GM12878 (cell line): Measurements from ENCODE around the gene IL10. TPM values are rescaled to one million over a fixed set of nuclear protein-coding genes. Genes with fewer than 3 reads are reported as not detected.

Experiments used
- ATAC-seq: fragments of 200-7000 bp; cut with Tn5 transposase; 3 replicates; pipeline ENCODE4 v1.9.1; 2020; ENCODE audit warnings: mild to moderate bottlenecking, moderate library complexity
- BruUV-seq: library from RNA; stranded (reverse); fragments of 400-500 nt; replicated peaks from 2 replicates; lab custom pipeline; 2021; lab: Mats Ljungman, UMichigan
- CTCF ChIA-PET: fragments of 300-600 bp; sonication (Branson Sonifier 250); formaldehyde crosslinking; extraction: SDS; loops from one replicate; lab custom pipeline; 2021; ENCODE audit warnings: inconsistent platforms; lab: Yijun Ruan, JAX
- POLR2A ChIA-PET: fragments of 350-600 bp; formaldehyde crosslinking; extraction: SDS; loops from one replicate; lab custom pipeline; 2021; ENCODE audit warnings: inconsistent platforms; lab: Charles Lee
- RAD21 ChIA-PET: fragments of 300-600 bp; sonication (Branson Sonifier 250); formaldehyde crosslinking; loops from one replicate; lab custom pipeline; 2023; ENCODE audit warnings: antibody characterized with exemption; ENCODE audit not compliant: unreplicated experiment; lab: Charles Lee
- SMC1A ChIA-PET: fragments of 300-600 bp; sonication (Branson Sonifier 250); formaldehyde crosslinking; loops from one replicate; lab custom pipeline; 2023; ENCODE audit not compliant: unreplicated experiment, uncharacterized antibody; lab: Charles Lee
- DNase-seq: peaks from one replicate; pipeline ENCODE4 v3.0.0-alpha.2; 2011; ENCODE audit warnings: low read depth, low spot score
- FAIRE-seq: peaks from 3 replicates; lab custom pipeline; 2011; peaks lifted over from hg19 to GRCh38; lab: Jason Lieb, UNC
- H2AFZ ChIP-seq: 2 replicates; pipeline ENCODE4 v1.6.0; 2011; ENCODE audit warnings: low read depth, low read length, control low read depth; ENCODE audit not compliant: control insufficient read depth
- H3K27ac ChIP-seq: 2 replicates; pipeline ENCODE4 v1.5.1; 2011; ENCODE audit warnings: control low read depth; ENCODE audit not compliant: control insufficient read depth, insufficient read depth
- H3K27me3 ChIP-seq, 2 experiments: replicated peaks in 1 of 2; 2 replicates each; pipeline versions ENCODE4 v1.6.0 to v1.6.1; 2011; ENCODE audit warnings: low read length in 1 of 2; ENCODE audit not compliant: control insufficient read depth in 2 of 2, insufficient read depth in 2 of 2
- H3K36me3 ChIP-seq, 2 experiments: 2 replicates each; pipeline ENCODE4 v1.5.1; 2011; ENCODE audit warnings: low read length in 1 of 2; ENCODE audit not compliant: control insufficient read depth in 2 of 2, insufficient read depth in 2 of 2
- H3K4me1 ChIP-seq: 2 replicates; pipeline ENCODE4 v1.6.1; 2011; ENCODE audit warnings: mild to moderate bottlenecking, low read length, moderate library complexity, mixed read lengths; ENCODE audit not compliant: control insufficient read depth, insufficient read depth
- H3K4me2 ChIP-seq: 2 replicates; pipeline ENCODE4 v1.6.0; 2011; ENCODE audit warnings: control low read depth; ENCODE audit not compliant: control insufficient read depth, insufficient read depth
- H3K4me3 ChIP-seq: fragments of 200-600 bp; sonication (generic); 2 replicates; pipeline ENCODE4 v1.5.1; 2016
- H3K79me2 ChIP-seq: 2 replicates; pipeline ENCODE4 v1.6.0; 2011; ENCODE audit warnings: low read length; ENCODE audit not compliant: control insufficient read depth, insufficient read depth
- H3K9ac ChIP-seq: 2 replicates; pipeline ENCODE4 v1.8.0; 2011; ENCODE audit warnings: low read length, control low read depth, mixed read lengths; ENCODE audit not compliant: control insufficient read depth, insufficient read depth
- H3K9me3 ChIP-seq: replicated peaks from 3 replicates; pipeline ENCODE4 v1.5.1; 2011; ENCODE audit warnings: mild to moderate bottlenecking, low read length; ENCODE audit not compliant: control insufficient read depth, insufficient read depth
- H4K20me1 ChIP-seq: 2 replicates; pipeline ENCODE4 v1.6.0; 2011; ENCODE audit not compliant: control insufficient read depth, insufficient read depth
- CREB1 ChIP-seq: IDR thresholded peaks from 2 replicates; pipeline ENCODE4 v1.6.1; 2012; ENCODE audit warnings: low read depth, mild to moderate bottlenecking, inconsistent platforms
- CTCF ChIP-seq, 3 experiments: IDR thresholded peaks in 2 of 3; conservative IDR thresholded peaks in 1 of 3; 2 replicates each; pipeline ENCODE4 v1.5.1; 2011; ENCODE audit warnings: low read depth in 3 of 3, low read length in 3 of 3, mild to moderate bottlenecking in 3 of 3, control low read depth in 2 of 3, moderate library complexity in 2 of 3, inconsistent platforms in 1 of 3, mixed read lengths in 1 of 3; ENCODE audit not compliant: control insufficient read depth in 2 of 3, insufficient read depth in 1 of 3; ENCODE audit errors: extremely low read depth in 1 of 3
- DPF2 ChIP-seq: fragments of 450-650 bp; IDR thresholded peaks from 2 replicates; pipeline ENCODE4 v1.6.1; 2017; ENCODE audit warnings: mild to moderate bottlenecking
- GATAD2B ChIP-seq: fragments of 450-650 bp; conservative IDR thresholded peaks from 2 replicates; pipeline ENCODE4 v1.6.1; 2017; ENCODE audit warnings: low read depth, mild to moderate bottlenecking, moderate library complexity
- MEF2A ChIP-seq: IDR thresholded peaks from 2 replicates; pipeline ENCODE4 v1.6.1; 2011; ENCODE audit warnings: low read depth, mild to moderate bottlenecking, low read length, moderate library complexity; ENCODE audit not compliant: insufficient read depth
- NFYA ChIP-seq: IDR thresholded peaks from 2 replicates; pipeline ENCODE4 v1.6.1; 2011; ENCODE audit warnings: low read depth, mild to moderate bottlenecking, low read length, improper control_type of control experiment, borderline replicate concordance
- SMAD1 ChIP-seq: fragments of 450-650 bp; IDR thresholded peaks from 2 replicates; pipeline ENCODE4 v1.6.1; 2018; ENCODE audit warnings: mild to moderate bottlenecking, low read depth; ENCODE audit not compliant: partially characterized antibody
- WGBS: methylation state at CpG from one replicate; pipeline ENCODE4 v1.1.6; 2016; ENCODE audit warnings: low lambda C conversion rate; ENCODE audit not compliant: insufficient replicate concordance, insufficient coverage; ENCODE audit errors: missing lambda C conversion rate; 5-methylcytosine and 5-hydroxymethylcytosine counted together
- in situ Hi-C: fragments of 300-500 bp; cut with MboI; formaldehyde crosslinking; loops from 9 replicates; pipeline ENCODE4 v1.14.3; 2018; ENCODE audit warnings: mixed read lengths
- intact Hi-C: fragments of 100-400 bp; cut with micrococcal nuclease; formaldehyde crosslinking; loops from one replicate; pipeline ENCODE4 v1.14.2; 2022; ENCODE audit not compliant: unreplicated experiment
- polyA plus RNA-seq, 11 experiments: library from polyadenylated mRNA; depleted of rRNA in 4 of 11; unstranded in 6 of 11; stranded (reverse) in 5 of 11; fragments of >200 nt; fragmentation: Nextera tagmentation in 4 of 11; fragmentation: Illumina TruSeq in 1 of 11; extraction: Ambion mirVana in 4 of 11; extraction: Trizol in 1 of 11; gene quantifications; 1 replicate in 1 of 11; 2 replicates in 10 of 11; pipeline versions ENCODE4 v1.2.1 to v1.2.3, GENCODE V29; 2011 to 2016; ENCODE audit warnings: inconsistent platforms in 2 of 11, missing spikeins in 2 of 11, low read depth in 1 of 11
- total RNA-seq, 4 experiments: library from RNA; depleted of rRNA in 3 of 4; stranded (reverse); fragments of >200 nt in 3 of 4; fragmentation: Illumina TruSeq in 1 of 4; extraction: Trizol in 1 of 4; gene quantifications; 2 replicates each; pipeline versions ENCODE4 v1.2.1 to v1.2.3, GENCODE V29; 2013 to 2021

Gene IL10
- total and polyA plus RNA-seq, 10 of the 15 experiments (the other 5 are each of a cell fraction or from before 2014, with no cell fraction given): 0.34 to 5.0 (median 1.1) TPM

GRCh38 chr1:206760590-206760989 lies 11.7 kb downstream of the IL10 start:
- WGBS: 95% methylated on average over 1 of the region's 1 CpG
- FAIRE-seq: no peak
- in situ Hi-C loops: no loop called here
- Histone ChIP-seq H3K27ac (no peak overlapping the region), H3K4me2 (no peak overlapping the region), H3K4me1 (no peaks in the 10 kb centered on the region), H3K36me3 (no peaks in the 10 kb centered on the region), H3K4me3 (no peak overlapping the region), H3K9ac (no peak overlapping the region), H2AFZ (no peak overlapping the region), H3K27me3 (no peaks in the 10 kb centered on the region), H4K20me1 (no peaks in the 10 kb centered on the region), H3K79me2 (no peaks in the 10 kb centered on the region), H3K9me3 (peaks cover 5% of the 10 kb centered on the region; the same call in 1 of the 3 replicates)
- no peak for TF ChIP-seq CTCF (IDR thresholded peaks at IDR 0.05 in 2 of 3, conservative IDR thresholded peaks at IDR 0.05 in 1 of 3; ENCODE audit: control insufficient read depth in 2 of 3, extremely low read depth in 1 of 3, insufficient read depth in 1 of 3, low read depth in 3 of 3, low read length in 3 of 3)
- TF ChIP-seq CREB1: no peak
- TF ChIP-seq SMAD1: no peak
- TF ChIP-seq NFYA: no peak
- TF ChIP-seq DPF2: no peak
- no peak for TF ChIP-seq MEF2A
- TF ChIP-seq GATAD2B: no peak
- ChIA-PET POLR2A (no interaction called here), CTCF (interaction anchor here (0.7 to 2.1 kb wide), 9 partner anchors 9 to 152 kb away, joined by 3 to 5 read pairs (median 4); no protein-coding TSS in a partner anchor), RAD21 (interaction anchor here (0.6 to 2.2 kb wide), 6 partner anchors 19 to 222 kb away, joined by 3 to 10 read pairs (median 3); no protein-coding TSS in a partner anchor), SMC1A (interaction anchor here (0.7 to 5.1 kb wide), 7 partner anchors 10 to 101 kb away, joined by 3 to 33 read pairs (median 7); partner anchors contain the start of gene IL19)
- no peak for DNase-seq
- ATAC-seq: no peak
- intact Hi-C loops: no loop called here
- no TSS peak for BruUV-seq
